CD4-positive, alpha-beta memory T cell (primary cell): ENCODE measurements around the gene SHB. TPM values are rescaled to one million over a fixed set of nuclear protein-coding genes. Genes with fewer than 3 reads are reported as not detected.

ENCODE experiments used
- CTCF ChIA-PET: fragments of 350-600 bp; sonication (Branson Sonifier 250); formaldehyde crosslinking; loops from one replicate; lab custom pipeline; 2021; ENCODE audit warnings: inconsistent platforms; ENCODE audit not compliant: partially characterized antibody; lab: Charles Lee
- POLR2A ChIA-PET: fragments of 350-600 bp; sonication (Branson Sonifier 250); formaldehyde crosslinking; loops from one replicate; lab custom pipeline; 2021; ENCODE audit not compliant: partially characterized antibody; lab: Charles Lee
- DNase-seq, 5 donors: peaks; one replicate each; pipeline versions ENCODE4 v3.0.0 to v3.0.0-alpha.2; 2020 to 2022; ENCODE audit warnings: mixed read lengths in 1 of 5
- H3K27ac ChIP-seq: one replicate; pipeline ENCODE4 v1.7.0; 2013; ENCODE audit warnings: low read depth, low read length
- H3K27me3 ChIP-seq: 2 replicates; pipeline ENCODE4 v1.7.0; 2013; ENCODE audit warnings: mild to moderate bottlenecking, low read length, moderate library complexity; ENCODE audit not compliant: insufficient read depth
- H3K36me3 ChIP-seq: 2 replicates; pipeline ENCODE4 v1.7.0; 2013; ENCODE audit warnings: mild to moderate bottlenecking, low read length, moderate library complexity; ENCODE audit not compliant: insufficient read depth
- H3K4me1 ChIP-seq: 2 replicates; pipeline ENCODE4 v1.7.0; 2013; ENCODE audit warnings: mild to moderate bottlenecking, low read length, moderate library complexity; ENCODE audit not compliant: insufficient read depth
- H3K4me3 ChIP-seq, 2 donors: one replicate each; pipeline ENCODE4 v1.7.0; 2013; ENCODE audit warnings: low read length in 2 of 2, mild to moderate bottlenecking in 1 of 2
- H3K9me3 ChIP-seq, 2 donors: one replicate each; pipeline ENCODE4 v1.7.0; 2013; ENCODE audit warnings: low read length in 2 of 2, control low read depth in 1 of 2; ENCODE audit not compliant: control insufficient read depth in 1 of 2
- H3K27ac Mint-ChIP-seq, 7 donors: one replicate each; pipeline ENCODE4 v1.8.0; 2020 to 2021; ENCODE audit warnings: mixed read lengths in 7 of 7, mild to moderate bottlenecking in 6 of 7, inconsistent platforms in 3 of 7, moderate library complexity in 3 of 7
- H3K27me3 Mint-ChIP-seq, 2 donors: one replicate each; pipeline ENCODE4 v1.8.0; 2020 to 2021; ENCODE audit warnings: mixed read lengths in 2 of 2
- H3K36me3 Mint-ChIP-seq, 2 donors: one replicate each; pipeline ENCODE4 v1.8.0; 2020 to 2021; ENCODE audit warnings: mixed read lengths in 2 of 2, inconsistent platforms in 1 of 2, mild to moderate bottlenecking in 1 of 2
- H3K4me1 Mint-ChIP-seq, 4 donors: one replicate each; pipeline ENCODE4 v1.8.0; 2020 to 2021; ENCODE audit warnings: mixed read lengths in 4 of 4, mild to moderate bottlenecking in 1 of 4
- H3K4me3 Mint-ChIP-seq, 8 donors: one replicate each; pipeline ENCODE4 v1.8.0; 2020 to 2021; ENCODE audit warnings: mixed read lengths in 8 of 8, mild to moderate bottlenecking in 7 of 8, moderate library complexity in 6 of 8, inconsistent platforms in 3 of 8
- H3K9me3 Mint-ChIP-seq, 8 donors: one replicate each; pipeline ENCODE4 v1.8.0; 2020 to 2021; ENCODE audit warnings: mixed read lengths in 8 of 8, mild to moderate bottlenecking in 5 of 8, inconsistent platforms in 3 of 8, moderate library complexity in 1 of 8
- intact Hi-C: fragments of 100-400 bp; cut with micrococcal nuclease; formaldehyde crosslinking; loops from one replicate; pipeline ENCODE4 v1.15.1; 2023
- polyA plus RNA-seq, 2 donors: library from polyadenylated mRNA; unstranded; fragments of 300-500 nt; fragmentation: Illumina TruSeq; gene quantifications; one replicate each; pipeline ENCODE4 v1.2.3, GENCODE V29; 2021
- total RNA-seq, 2 experiments: library from RNA; stranded (reverse); gene quantifications; one replicate each; pipeline ENCODE4 v1.2.3, GENCODE V29; 2021

Gene SHB
- total and polyA plus RNA-seq, 4 experiments from 2014 or later, result 0.10 to 1.3 (median 0.49) TPM

DNA sequence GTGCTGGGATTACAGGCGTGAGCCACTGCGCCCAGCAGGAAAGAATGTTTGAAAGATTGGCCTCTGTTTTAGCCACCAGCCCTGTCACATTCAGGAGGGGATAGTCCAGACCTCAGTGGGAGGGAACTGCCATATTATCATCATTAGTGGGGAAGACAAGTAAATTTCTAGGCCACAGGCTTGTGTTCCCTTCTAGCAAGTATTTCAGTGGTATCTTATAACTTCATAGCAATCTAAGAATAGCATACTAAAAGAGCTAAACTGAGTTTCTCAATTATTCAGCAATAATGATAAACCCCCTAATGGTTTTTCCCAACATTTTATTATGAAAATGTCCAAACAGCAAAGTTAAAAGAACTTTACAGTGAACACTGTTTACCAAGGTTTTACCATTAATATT lies 195.1 kb downstream of the SHB start:
- DNase-seq, result no peak
- peak overlapping the region in 1 of 7 donors; percentile 42 for H3K27ac Mint-ChIP-seq
- H3K27me3 ChIP-seq, result no peaks in the 10 kb centered on the region
- intact Hi-C loops, result no loop called here
- H3K36me3 ChIP-seq, result no peaks in the 10 kb centered on the region
- peaks cover 0 to 1% (median 0%) of the 10 kb centered on the region in 4 donors for H3K4me1 Mint-ChIP-seq
- H3K36me3 Mint-ChIP-seq, result peaks cover 7 to 18% of the 10 kb centered on the region in 2 donors
- no peak overlapping the region for H3K4me3 ChIP-seq
- ChIA-PET CTCF (no interaction called here), POLR2A (no interaction called here)
- no peaks in the 10 kb centered on the region for H3K4me1 ChIP-seq
- H3K4me3 Mint-ChIP-seq, result no peak overlapping the region
- no peaks in the 10 kb centered on the region for H3K27me3 Mint-ChIP-seq
- H3K27ac ChIP-seq, result no peak overlapping the region
- H3K9me3 Mint-ChIP-seq, result no peaks in the 10 kb centered on the region
- H3K9me3 ChIP-seq, result no peaks in the 10 kb centered on the region

DNA sequence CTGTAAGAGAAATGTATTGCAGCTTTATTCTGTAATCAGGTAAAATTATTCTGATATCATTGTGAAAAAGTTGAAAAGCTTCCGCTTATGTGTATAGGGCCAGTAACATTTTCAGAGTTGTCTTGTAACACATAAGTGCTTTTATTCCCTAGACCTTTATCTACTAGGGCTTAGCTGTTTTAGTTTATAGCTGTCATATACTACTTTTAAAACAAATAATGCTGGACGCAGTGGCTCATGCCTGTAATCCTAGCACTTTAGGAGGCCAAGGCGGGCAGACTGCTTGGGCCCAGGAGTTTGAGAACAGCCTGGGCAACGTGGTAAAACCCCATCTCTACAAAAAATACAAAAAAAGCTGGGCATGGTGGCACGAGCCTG lies 198.2 kb downstream of the SHB start:
- no peaks in the 10 kb centered on the region for H3K27me3 ChIP-seq
- H3K9me3 Mint-ChIP-seq, result no peaks in the 10 kb centered on the region
- no peaks in the 10 kb centered on the region for H3K9me3 ChIP-seq
- no peaks in the 10 kb centered on the region for H3K27me3 Mint-ChIP-seq
- H3K36me3 Mint-ChIP-seq, result peaks cover 2 to 8% of the 10 kb centered on the region in 2 donors
- H3K36me3 ChIP-seq, result no peaks in the 10 kb centered on the region
- peaks cover 0 to under 1% (median 0%) of the 10 kb centered on the region in 4 donors for H3K4me1 Mint-ChIP-seq
- intact Hi-C loops, result no loop called here
- DNase-seq, result no peak
- no peak overlapping the region for H3K27ac ChIP-seq
- H3K4me3 Mint-ChIP-seq, result no peak overlapping the region
- H3K4me3 ChIP-seq, result no peak overlapping the region
- no peaks in the 10 kb centered on the region for H3K4me1 ChIP-seq
- POLR2A ChIA-PET, result no interaction called here
- H3K27ac Mint-ChIP-seq, result no peak overlapping the region
- CTCF ChIA-PET, result no interaction called here

DNA sequence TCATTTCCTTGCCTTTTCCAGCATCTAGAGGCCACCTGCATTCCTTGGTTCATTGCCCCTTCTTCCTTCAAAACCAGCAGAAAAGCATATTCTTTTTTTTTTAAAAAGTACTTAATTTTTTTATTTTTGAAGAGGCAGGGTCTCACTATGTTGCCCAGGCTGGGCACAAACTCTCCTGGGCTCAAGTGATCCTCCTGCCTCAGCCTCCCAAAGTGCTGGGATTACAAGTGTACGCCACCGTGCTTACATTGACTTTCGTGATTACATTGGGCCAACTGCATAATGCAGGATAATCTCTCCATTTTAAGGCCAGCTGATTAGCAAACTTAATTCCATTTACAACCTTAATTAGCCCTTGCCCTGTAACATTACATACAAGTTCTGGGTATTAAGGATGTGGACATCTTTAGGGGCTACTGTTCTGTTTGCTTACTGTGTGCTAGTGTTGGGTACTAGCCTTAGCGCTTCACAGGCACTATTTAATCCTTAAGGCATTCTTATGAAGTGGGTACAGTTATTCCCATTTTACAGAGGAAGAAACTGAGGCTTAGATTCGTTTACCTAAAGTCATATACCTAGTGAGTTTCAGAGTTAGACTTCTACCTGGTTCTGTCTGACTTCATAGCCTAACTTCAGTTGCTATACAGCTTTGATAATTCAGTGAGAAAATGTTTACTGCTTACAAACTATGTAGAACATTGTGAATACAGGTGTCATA lies 198.8 kb downstream of the SHB start:
- Histone ChIP-seq H3K36me3 (no peaks in the 10 kb centered on the region), H3K4me1 (no peaks in the 10 kb centered on the region), H3K4me3 (no peak overlapping the region), H3K27ac (no peak overlapping the region), H3K27me3 (no peaks in the 10 kb centered on the region), H3K9me3 (no peaks in the 10 kb centered on the region)
- Mint-ChIP-seq H3K36me3 (peaks cover 3 to 8% of the 10 kb centered on the region in 2 donors), H3K9me3 (no peaks in the 10 kb centered on the region), H3K27ac (no peak overlapping the region), H3K27me3 (no peaks in the 10 kb centered on the region), H3K4me3 (no peak overlapping the region), H3K4me1 (no peaks in the 10 kb centered on the region)
- DNase-seq, result no peak
- intact Hi-C loops, result no loop called here
- ChIA-PET POLR2A (no interaction called here), CTCF (no interaction called here)

Other genes with a start within 250 kb of the SHB start
- 10 to 100 TPM; 40.2 to 43.3 TPM for gene SLC25A51, start 165.1 kb downstream of the SHB start, total RNA-seq
- 10 to 100 TPM in 1 of 2 donors, 1 to 10 TPM in 1; 8.0 to 13.9 TPM for gene SLC25A51, start 165.1 kb downstream of the SHB start, polyA plus RNA-seq